Calu3 (cell line): ENCODE measurements around the gene CNOT6. TPM values are rescaled to one million over a fixed set of nuclear protein-coding genes. Genes with fewer than 3 reads are reported as not detected.

Source experiments
- BruUV-seq: library from RNA; stranded (reverse); fragments of 400-500 nt; replicated peaks from 2 replicates; lab custom pipeline; 2021; lab: Mats Ljungman, UMichigan
- CTCF ChIA-PET: fragments of 300-600 bp; sonication (Branson Sonifier 250); formaldehyde crosslinking; loops from one replicate; lab custom pipeline; 2022; ENCODE audit warnings: antibody characterized with exemption; lab: Charles Lee
- DNase-seq: peaks from one replicate; pipeline ENCODE4 v3.0.0; 2022
- H3K27ac Mint-ChIP-seq: one replicate; pipeline ENCODE4 v1.8.0; 2022; ENCODE audit warnings: mixed read lengths; ENCODE audit not compliant: unreplicated experiment
- H3K27me3 Mint-ChIP-seq: one replicate; pipeline ENCODE4 v1.8.0; 2022; ENCODE audit warnings: mixed read lengths; ENCODE audit not compliant: unreplicated experiment
- H3K36me3 Mint-ChIP-seq: one replicate; pipeline ENCODE4 v1.8.0; 2022; ENCODE audit warnings: mild to moderate bottlenecking, moderate library complexity, mixed read lengths; ENCODE audit not compliant: insufficient read depth, unreplicated experiment
- H3K4me1 Mint-ChIP-seq: one replicate; pipeline ENCODE4 v1.8.0; 2022; ENCODE audit warnings: mild to moderate bottlenecking, low read depth, mixed read lengths; ENCODE audit not compliant: unreplicated experiment
- H3K4me3 Mint-ChIP-seq: one replicate; pipeline ENCODE4 v1.8.0; 2022; ENCODE audit warnings: mild to moderate bottlenecking, low read depth, moderate library complexity, mixed read lengths; ENCODE audit not compliant: unreplicated experiment
- H3K9me3 Mint-ChIP-seq: one replicate; pipeline ENCODE4 v1.8.0; 2022; ENCODE audit warnings: low read depth, mixed read lengths; ENCODE audit not compliant: unreplicated experiment
- CTCF ChIP-seq: fragments of 200-600 bp; IDR thresholded peaks from one replicate; pipeline ENCODE4 v1.8.0; 2022; ENCODE audit warnings: antibody characterized with exemption; ENCODE audit not compliant: unreplicated experiment
- intact Hi-C: fragments of 100-400 bp; cut with micrococcal nuclease; formaldehyde crosslinking; loops from one replicate; pipeline ENCODE4 v1.10.0; 2022; ENCODE audit not compliant: unreplicated experiment
- total RNA-seq: library from RNA; stranded (reverse); gene quantifications from 2 replicates; pipeline ENCODE4 v1.2.3, GENCODE V29; 2022

CNOT6 gene
- total RNA-seq, 1 experiment from 2014 or later: 57.1 TPM

DNA sequence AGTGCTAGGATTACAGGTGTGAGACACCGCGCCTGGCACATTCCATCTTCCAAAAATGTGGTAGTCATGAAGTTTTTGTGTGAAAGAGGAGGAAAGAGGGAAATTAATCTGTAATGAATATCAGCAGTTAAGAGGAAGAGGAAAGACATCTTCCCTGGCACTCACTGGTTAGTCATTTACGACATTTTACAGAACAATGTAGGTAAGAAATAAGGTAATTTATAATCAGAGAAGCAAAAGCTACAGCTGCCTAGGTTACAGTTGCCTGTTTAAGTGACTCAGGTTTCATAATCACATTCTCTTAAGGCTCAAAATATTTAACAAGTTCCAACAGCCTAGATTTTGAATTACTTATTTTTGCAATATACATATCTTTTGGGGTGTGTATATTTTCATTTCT lies 26.9 kb downstream of the CNOT6 start:
- Mint-ChIP-seq H3K36me3 (peaks cover 4% of the 10 kb centered on the region), H3K4me3 (no peak overlapping the region), H3K27me3 (no peaks in the 10 kb centered on the region), H3K9me3 (no peaks in the 10 kb centered on the region), H3K4me1 (peaks cover 26% of the 10 kb centered on the region), H3K27ac (no peak overlapping the region)
- CTCF ChIA-PET: no interaction called here
- intact Hi-C loops: no loop called here
- BruUV-seq: no TSS peak
- DNase-seq: no peak
- no peak for TF ChIP-seq CTCF

GRCh38 chr5:180521591-180521990 lies 27.4 kb downstream of the CNOT6 start:
- intact Hi-C loops: no loop called here
- TF ChIP-seq CTCF: no peak
- H3K36me3 Mint-ChIP-seq: no peaks in the 10 kb centered on the region
- DNase-seq: no peak
- no peak overlapping the region for H3K4me3 Mint-ChIP-seq
- H3K4me1 Mint-ChIP-seq: peaks cover 31% of the 10 kb centered on the region
- no peaks in the 10 kb centered on the region for H3K27me3 Mint-ChIP-seq
- no peak overlapping the region for H3K27ac Mint-ChIP-seq
- H3K9me3 Mint-ChIP-seq: no peaks in the 10 kb centered on the region
- BruUV-seq: no TSS peak
- CTCF ChIA-PET: no interaction called here

DNA sequence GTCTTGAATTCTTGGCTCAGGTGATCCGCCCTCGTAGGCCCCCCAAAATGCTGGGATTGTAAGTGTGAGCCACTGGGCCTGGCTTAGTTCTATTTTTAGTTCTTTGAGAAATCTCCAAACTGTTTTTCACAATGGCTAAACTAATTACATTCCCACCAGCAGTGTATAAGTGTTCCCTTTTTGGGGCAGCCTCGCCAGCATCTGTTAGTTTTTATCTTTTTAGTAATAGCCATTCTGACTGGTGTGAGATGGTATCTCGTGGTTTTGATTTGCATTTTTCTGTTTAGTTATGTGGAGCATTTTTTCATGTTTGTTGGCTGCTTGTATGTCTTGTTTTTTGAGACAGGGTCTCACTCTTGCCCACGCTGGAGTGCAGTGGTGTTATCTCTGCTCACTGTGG lies 28.2 kb downstream of the CNOT6 start:
- no peaks in the 10 kb centered on the region for H3K27me3 Mint-ChIP-seq
- no TSS peak for BruUV-seq
- H3K27ac Mint-ChIP-seq: no peak overlapping the region
- intact Hi-C loops: no loop called here
- H3K4me1 Mint-ChIP-seq: peaks cover 31% of the 10 kb centered on the region
- no peaks in the 10 kb centered on the region for H3K9me3 Mint-ChIP-seq
- no peaks in the 10 kb centered on the region for H3K36me3 Mint-ChIP-seq
- no peak for TF ChIP-seq CTCF
- CTCF ChIA-PET: interaction anchor here (0.6 kb wide), 2 partner anchors 8 to 44 kb away, joined by 3 read pairs; no protein-coding TSS in a partner anchor
- H3K4me3 Mint-ChIP-seq: no peak overlapping the region
- no peak for DNase-seq

- Mint-ChIP-seq H3K27ac (no peak overlapping the region), H3K4me1 (peaks cover 27% of the 10 kb centered on the region), H3K36me3 (no peaks in the 10 kb centered on the region), H3K9me3 (no peaks in the 10 kb centered on the region), H3K27me3 (no peaks in the 10 kb centered on the region), H3K4me3 (no peak overlapping the region)
- intact Hi-C loops: loop anchor here (1.0 kb wide), 1 partner anchor 33 kb away; no protein-coding TSS in a partner anchor
- BruUV-seq: no TSS peak
- DNase-seq: no peak
- TF ChIP-seq CTCF: no peak
- CTCF ChIA-PET: no interaction called here
Measured at GRCh38 chr5:180523629-180524466, 29.7 kb downstream of the CNOT6 start.
